Activated CD8-positive, alpha-beta memory T cell treated with anti-CD3 and anti-CD28 coated beads, Interleukin-2, amount 50 U/mL, for 4 hours (primary cell): ENCODE results near the gene ANKRD18A.

Source experiments
- DNase-seq: peaks from one replicate; pipeline ENCODE4 v3.0.0-alpha.2; 2020

Gene ANKRD18A

GRCh38 chr9:38526591-38526990 lies 93.8 kb downstream of the ANKRD18A start:
- no peak for DNase-seq

GRCh38 chr9:38523121-38523520 lies 97.3 kb downstream of the ANKRD18A start:
- no peak for DNase-seq

GRCh38 chr9:38521762-38522161 lies 98.6 kb downstream of the ANKRD18A start:
- no peak for DNase-seq
